GM12878 (cell line): Measurements from ENCODE around the gene NFATC3. TPM values are rescaled to one million over a fixed set of nuclear protein-coding genes. Genes with fewer than 3 reads are reported as not detected.

ENCODE experiments used
- ATAC-seq: fragments of 200-7000 bp; cut with Tn5 transposase; 3 replicates; pipeline ENCODE4 v1.9.1; 2020; ENCODE audit warnings: mild to moderate bottlenecking, moderate library complexity
- BruUV-seq: library from RNA; stranded (reverse); fragments of 400-500 nt; replicated peaks from 2 replicates; lab custom pipeline; 2021; lab: Mats Ljungman, UMichigan
- CTCF ChIA-PET: fragments of 300-600 bp; sonication (Branson Sonifier 250); formaldehyde crosslinking; extraction: SDS; loops from one replicate; lab custom pipeline; 2021; ENCODE audit warnings: inconsistent platforms; lab: Yijun Ruan, JAX
- POLR2A ChIA-PET: fragments of 350-600 bp; formaldehyde crosslinking; extraction: SDS; loops from one replicate; lab custom pipeline; 2021; ENCODE audit warnings: inconsistent platforms; lab: Charles Lee
- RAD21 ChIA-PET: fragments of 300-600 bp; sonication (Branson Sonifier 250); formaldehyde crosslinking; loops from one replicate; lab custom pipeline; 2023; ENCODE audit warnings: antibody characterized with exemption; ENCODE audit not compliant: unreplicated experiment; lab: Charles Lee
- SMC1A ChIA-PET: fragments of 300-600 bp; sonication (Branson Sonifier 250); formaldehyde crosslinking; loops from one replicate; lab custom pipeline; 2023; ENCODE audit not compliant: unreplicated experiment, uncharacterized antibody; lab: Charles Lee
- DNase-seq: peaks from one replicate; pipeline ENCODE4 v3.0.0-alpha.2; 2011; ENCODE audit warnings: low read depth, low spot score
- FAIRE-seq: peaks from 3 replicates; lab custom pipeline; 2011; peaks lifted over from hg19 to GRCh38; lab: Jason Lieb, UNC
- H2AFZ ChIP-seq: 2 replicates; pipeline ENCODE4 v1.6.0; 2011; ENCODE audit warnings: low read depth, low read length, control low read depth; ENCODE audit not compliant: control insufficient read depth
- H3K27ac ChIP-seq: 2 replicates; pipeline ENCODE4 v1.5.1; 2011; ENCODE audit warnings: control low read depth; ENCODE audit not compliant: control insufficient read depth, insufficient read depth
- H3K27me3 ChIP-seq, 2 experiments: replicated peaks in 1 of 2; 2 replicates each; pipeline versions ENCODE4 v1.6.0 to v1.6.1; 2011; ENCODE audit warnings: low read length in 1 of 2; ENCODE audit not compliant: control insufficient read depth in 2 of 2, insufficient read depth in 2 of 2
- H3K36me3 ChIP-seq, 2 experiments: 2 replicates each; pipeline ENCODE4 v1.5.1; 2011; ENCODE audit warnings: low read length in 1 of 2; ENCODE audit not compliant: control insufficient read depth in 2 of 2, insufficient read depth in 2 of 2
- H3K4me1 ChIP-seq: 2 replicates; pipeline ENCODE4 v1.6.1; 2011; ENCODE audit warnings: mild to moderate bottlenecking, low read length, moderate library complexity, mixed read lengths; ENCODE audit not compliant: control insufficient read depth, insufficient read depth
- H3K4me2 ChIP-seq: 2 replicates; pipeline ENCODE4 v1.6.0; 2011; ENCODE audit warnings: control low read depth; ENCODE audit not compliant: control insufficient read depth, insufficient read depth
- H3K4me3 ChIP-seq: fragments of 200-600 bp; sonication (generic); 2 replicates; pipeline ENCODE4 v1.5.1; 2016
- H3K79me2 ChIP-seq: 2 replicates; pipeline ENCODE4 v1.6.0; 2011; ENCODE audit warnings: low read length; ENCODE audit not compliant: control insufficient read depth, insufficient read depth
- H3K9ac ChIP-seq: 2 replicates; pipeline ENCODE4 v1.8.0; 2011; ENCODE audit warnings: low read length, control low read depth, mixed read lengths; ENCODE audit not compliant: control insufficient read depth, insufficient read depth
- H3K9me3 ChIP-seq: replicated peaks from 3 replicates; pipeline ENCODE4 v1.5.1; 2011; ENCODE audit warnings: mild to moderate bottlenecking, low read length; ENCODE audit not compliant: control insufficient read depth, insufficient read depth
- H4K20me1 ChIP-seq: 2 replicates; pipeline ENCODE4 v1.6.0; 2011; ENCODE audit not compliant: control insufficient read depth, insufficient read depth
- BRCA1 ChIP-seq: IDR thresholded peaks from 2 replicates; pipeline ENCODE4 v1.6.1; 2011; ENCODE audit warnings: low read depth, low read length, improper control_type of control experiment
- CBX5 ChIP-seq: sonication (generic); IDR thresholded peaks from 2 replicates; pipeline ENCODE4 v1.6.1; 2016; ENCODE audit warnings: low read depth, moderate library complexity, mild to moderate bottlenecking, inconsistent platforms
- CTCF ChIP-seq, 3 experiments: IDR thresholded peaks in 2 of 3; conservative IDR thresholded peaks in 1 of 3; 2 replicates each; pipeline ENCODE4 v1.5.1; 2011; ENCODE audit warnings: low read depth in 3 of 3, low read length in 3 of 3, mild to moderate bottlenecking in 3 of 3, control low read depth in 2 of 3, moderate library complexity in 2 of 3, inconsistent platforms in 1 of 3, mixed read lengths in 1 of 3; ENCODE audit not compliant: control insufficient read depth in 2 of 3, insufficient read depth in 1 of 3; ENCODE audit errors: extremely low read depth in 1 of 3
- EGR1 ChIP-seq, 2 experiments: IDR thresholded peaks; 1 replicate in 1 of 2; 2 replicates in 1 of 2; pipeline ENCODE4 v1.6.1; 2011 to 2012; ENCODE audit warnings: low read depth in 2 of 2, low read length in 2 of 2, borderline replicate concordance in 1 of 2, mild to moderate bottlenecking in 1 of 2, moderate library complexity in 1 of 2
- KDM1A ChIP-seq: fragments of 200-600 bp; sonication (generic); IDR thresholded peaks from 2 replicates; pipeline ENCODE4 v1.6.1; 2016; ENCODE audit warnings: borderline replicate concordance
- NBN ChIP-seq: fragments of 450-650 bp; IDR thresholded peaks from 2 replicates; pipeline ENCODE4 v1.6.1; 2016
- SMARCA5 ChIP-seq: fragments of 450-650 bp; IDR thresholded peaks from 2 replicates; pipeline ENCODE4 v1.6.1; 2017; ENCODE audit warnings: mild to moderate bottlenecking
- SMC3 ChIP-seq: IDR thresholded peaks from 2 replicates; pipeline ENCODE4 v1.6.1; 2011; ENCODE audit warnings: low read length, improper control_type of control experiment, borderline replicate concordance
- WGBS: methylation state at CpG from one replicate; pipeline ENCODE4 v1.1.6; 2016; ENCODE audit warnings: low lambda C conversion rate; ENCODE audit not compliant: insufficient replicate concordance, insufficient coverage; ENCODE audit errors: missing lambda C conversion rate; 5-methylcytosine and 5-hydroxymethylcytosine counted together
- in situ Hi-C: fragments of 300-500 bp; cut with MboI; formaldehyde crosslinking; loops from 9 replicates; pipeline ENCODE4 v1.14.3; 2018; ENCODE audit warnings: mixed read lengths
- intact Hi-C: fragments of 100-400 bp; cut with micrococcal nuclease; formaldehyde crosslinking; loops from one replicate; pipeline ENCODE4 v1.14.2; 2022; ENCODE audit not compliant: unreplicated experiment
- polyA plus RNA-seq, 11 experiments: library from polyadenylated mRNA; depleted of rRNA in 4 of 11; unstranded in 6 of 11; stranded (reverse) in 5 of 11; fragments of >200 nt; fragmentation: Nextera tagmentation in 4 of 11; fragmentation: Illumina TruSeq in 1 of 11; extraction: Ambion mirVana in 4 of 11; extraction: Trizol in 1 of 11; gene quantifications; 1 replicate in 1 of 11; 2 replicates in 10 of 11; pipeline versions ENCODE4 v1.2.1 to v1.2.3, GENCODE V29; 2011 to 2016; ENCODE audit warnings: inconsistent platforms in 2 of 11, missing spikeins in 2 of 11, low read depth in 1 of 11
- total RNA-seq, 4 experiments: library from RNA; depleted of rRNA in 3 of 4; stranded (reverse); fragments of >200 nt in 3 of 4; fragmentation: Illumina TruSeq in 1 of 4; extraction: Trizol in 1 of 4; gene quantifications; 2 replicates each; pipeline versions ENCODE4 v1.2.1 to v1.2.3, GENCODE V29; 2013 to 2021
- TF ChIP-seq, protein P1 (sequence below): fragments of 450-650 bp; IDR thresholded peaks from 2 replicates; pipeline ENCODE4 v1.6.1; 2016; ENCODE audit warnings: mild to moderate bottlenecking
- TF ChIP-seq, protein P2 (sequence below): fragments of 450-650 bp; formaldehyde crosslinking; IDR thresholded peaks from 2 replicates; pipeline ENCODE4 v1.4.0; 2022; ENCODE audit warnings: mild to moderate bottlenecking, moderate library complexity
- TF ChIP-seq, protein P3 (sequence below): IDR thresholded peaks from 2 replicates; pipeline ENCODE4 v1.6.1; 2012; ENCODE audit warnings: mild to moderate bottlenecking, low read depth, low read length

NFATC3 gene
- total and polyA plus RNA-seq, 10 of the 15 experiments (the other 5 are each of a cell fraction or from before 2014, with no cell fraction given), result 4.2 to 37.6 (median 24.9) TPM

DNA sequence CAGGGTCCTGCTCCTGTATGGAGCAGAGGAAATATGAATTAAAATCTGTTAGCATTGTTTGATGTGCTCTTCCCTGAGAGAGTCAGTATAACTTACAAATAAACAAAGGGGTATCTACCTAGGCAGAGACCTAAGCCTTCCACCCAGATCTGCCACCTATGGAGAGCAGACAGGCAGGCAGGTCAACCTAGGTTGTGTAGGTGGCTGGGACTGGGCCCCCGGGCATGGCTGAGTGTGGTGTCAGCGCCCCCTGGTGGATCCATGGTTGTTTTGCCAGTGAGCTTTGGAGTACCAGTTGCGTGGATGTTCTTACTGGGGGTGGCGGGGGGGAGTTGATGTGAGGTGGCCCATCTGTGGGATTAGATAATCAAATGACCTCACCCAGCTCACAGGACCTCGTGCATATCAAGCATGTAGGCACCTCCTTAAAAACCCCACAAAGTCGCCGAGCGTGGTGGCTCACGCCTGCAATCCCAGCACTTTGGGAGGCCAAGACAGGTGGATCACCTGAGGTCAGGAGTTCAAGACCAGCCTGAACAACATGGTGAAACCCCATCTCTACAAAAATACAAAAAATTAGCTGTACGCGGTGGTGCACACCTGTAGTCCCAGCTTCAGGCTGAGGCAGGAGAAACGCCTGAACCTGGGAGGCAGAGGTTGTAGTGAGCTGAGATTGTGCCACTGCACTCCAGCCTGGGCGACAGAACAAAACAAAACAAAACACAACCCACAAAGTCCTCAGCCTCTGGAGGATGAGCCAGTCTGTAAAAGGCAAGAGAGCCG lies 44.5 kb upstream of the NFATC3 start:
- Histone ChIP-seq H3K36me3 (peaks cover 0 to 1% of the 10 kb centered on the region in 2 experiments; a peak in 2 of 4 replicates), H3K27me3 (no peaks in the 10 kb centered on the region), H3K4me1 (peaks cover 17% of the 10 kb centered on the region), H4K20me1 (no peaks in the 10 kb centered on the region), H3K4me3 (no peak overlapping the region), H3K4me2 (no peak overlapping the region), H3K27ac (peak overlapping the region; percentile 4; the same call in 1 of the 2 replicates), H3K9me3 (no peaks in the 10 kb centered on the region), H3K9ac (no peak overlapping the region), H2AFZ (no peak overlapping the region), H3K79me2 (no peaks in the 10 kb centered on the region; the same call in 1 of the 2 replicates)
- FAIRE-seq, result peak; percentile 18
- POLR2A ChIA-PET, result interaction anchor here (0.5 kb wide), 1 partner anchor 549 kb away, joined by 3 read pairs; no protein-coding TSS in a partner anchor
- TSS peak; percentile 41 for BruUV-seq
- WGBS, result 56% methylated on average over 14 of the region's 14 CpGs
- SMC1A ChIA-PET, result interaction anchor here (0.6 to 2.1 kb wide), 22 partner anchors 17 to 243 kb away, joined by 3 to 12 read pairs (median 4); partner anchors contain the start of genes NRN1L and PSMB10
- RAD21 ChIA-PET, result interaction anchor here (0.6 to 1.6 kb wide), 20 partner anchors 18 to 520 kb away, joined by 3 to 14 read pairs (median 3); partner anchors contain the start of genes DDX28, DPEP2, DUS2 and GFOD2
- CTCF ChIA-PET, result interaction anchor here (0.5 to 3.0 kb wide), 59 partner anchors 10 to 1722 kb away, joined by 3 to 27 read pairs (median 5); partner anchors contain the start of genes DDX28, DPEP2NB, DUS2 and LCAT
- DNase-seq, result peak; percentile 47
- intact Hi-C loops (loop anchor here (1.0 to 5.0 kb wide), 6 partner anchors 47 to 224 kb away; partner anchors contain the start of genes PSMB10 and SLC12A4), in situ Hi-C loops (loop anchor here (5.0 kb wide), 2 partner anchors 163 to 223 kb away; no protein-coding TSS in a partner anchor)
- ATAC-seq, result peak; percentile 97
- TF ChIP-seq, protein P1, sequence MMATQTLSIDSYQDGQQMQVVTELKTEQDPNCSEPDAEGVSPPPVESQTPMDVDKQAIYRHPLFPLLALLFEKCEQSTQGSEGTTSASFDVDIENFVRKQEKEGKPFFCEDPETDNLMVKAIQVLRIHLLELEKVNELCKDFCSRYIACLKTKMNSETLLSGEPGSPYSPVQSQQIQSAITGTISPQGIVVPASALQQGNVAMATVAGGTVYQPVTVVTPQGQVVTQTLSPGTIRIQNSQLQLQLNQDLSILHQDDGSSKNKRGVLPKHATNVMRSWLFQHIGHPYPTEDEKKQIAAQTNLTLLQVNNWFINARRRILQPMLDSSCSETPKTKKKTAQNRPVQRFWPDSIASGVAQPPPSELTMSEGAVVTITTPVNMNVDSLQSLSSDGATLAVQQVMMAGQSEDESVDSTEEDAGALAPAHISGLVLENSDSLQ, result 0 out of 2 replicates have a peak, but pooled peaks have one; percentile 19
- TF ChIP-seq BRCA1 (no peak), EGR1 (IDR thresholded peaks at IDR 0.05; ENCODE audit: borderline replicate concordance in 1 of 2, low read depth in 2 of 2, low read length in 2 of 2) (peak in 1 of 2 experiments; percentile 39; a peak in 1 of 3 replicates), KDM1A (no peak), SMC3 (peak; percentile 96), NBN (no peak; the same call in 1 of the 2 replicates), CTCF (IDR thresholded peaks at IDR 0.05 in 2 of 3, conservative IDR thresholded peaks at IDR 0.05 in 1 of 3; ENCODE audit: control insufficient read depth in 2 of 3, extremely low read depth in 1 of 3, insufficient read depth in 1 of 3, low read depth in 3 of 3, low read length in 3 of 3) (peak; percentile 87 to 96 (median 93)), SMARCA5 (peak; percentile 65; the same call in 1 of the 2 replicates), CBX5 (no peak)
- TF ChIP-seq, protein P2, sequence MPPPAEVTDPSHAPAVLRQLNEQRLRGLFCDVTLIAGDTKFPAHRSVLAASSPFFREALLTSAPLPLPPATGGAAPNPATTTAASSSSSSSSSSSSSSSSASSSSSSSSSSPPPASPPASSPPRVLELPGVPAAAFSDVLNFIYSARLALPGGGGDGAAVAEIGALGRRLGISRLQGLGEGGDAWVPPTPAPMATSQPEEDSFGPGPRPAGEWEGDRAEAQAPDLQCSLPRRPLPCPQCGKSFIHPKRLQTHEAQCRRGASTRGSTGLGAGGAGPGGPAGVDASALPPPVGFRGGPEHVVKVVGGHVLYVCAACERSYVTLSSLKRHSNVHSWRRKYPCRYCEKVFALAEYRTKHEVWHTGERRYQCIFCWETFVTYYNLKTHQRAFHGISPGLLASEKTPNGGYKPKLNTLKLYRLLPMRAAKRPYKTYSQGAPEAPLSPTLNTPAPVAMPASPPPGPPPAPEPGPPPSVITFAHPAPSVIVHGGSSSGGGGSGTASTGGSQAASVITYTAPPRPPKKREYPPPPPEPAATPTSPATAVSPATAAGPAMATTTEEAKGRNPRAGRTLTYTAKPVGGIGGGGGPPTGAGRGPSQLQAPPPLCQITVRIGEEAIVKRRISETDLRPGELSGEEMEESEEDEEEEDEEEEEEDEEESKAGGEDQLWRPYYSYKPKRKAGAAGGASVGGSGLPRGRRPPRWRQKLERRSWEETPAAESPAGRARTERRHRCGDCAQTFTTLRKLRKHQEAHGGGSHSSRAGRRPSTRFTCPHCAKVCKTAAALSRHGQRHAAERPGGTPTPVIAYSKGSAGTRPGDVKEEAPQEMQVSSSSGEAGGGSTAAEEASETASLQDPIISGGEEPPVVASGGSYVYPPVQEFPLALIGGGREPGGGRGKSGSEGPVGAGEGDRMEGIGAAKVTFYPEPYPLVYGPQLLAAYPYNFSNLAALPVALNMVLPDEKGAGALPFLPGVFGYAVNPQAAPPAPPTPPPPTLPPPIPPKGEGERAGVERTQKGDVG (CRISPR knock-in tag), result no peak
- TF ChIP-seq, protein P3, sequence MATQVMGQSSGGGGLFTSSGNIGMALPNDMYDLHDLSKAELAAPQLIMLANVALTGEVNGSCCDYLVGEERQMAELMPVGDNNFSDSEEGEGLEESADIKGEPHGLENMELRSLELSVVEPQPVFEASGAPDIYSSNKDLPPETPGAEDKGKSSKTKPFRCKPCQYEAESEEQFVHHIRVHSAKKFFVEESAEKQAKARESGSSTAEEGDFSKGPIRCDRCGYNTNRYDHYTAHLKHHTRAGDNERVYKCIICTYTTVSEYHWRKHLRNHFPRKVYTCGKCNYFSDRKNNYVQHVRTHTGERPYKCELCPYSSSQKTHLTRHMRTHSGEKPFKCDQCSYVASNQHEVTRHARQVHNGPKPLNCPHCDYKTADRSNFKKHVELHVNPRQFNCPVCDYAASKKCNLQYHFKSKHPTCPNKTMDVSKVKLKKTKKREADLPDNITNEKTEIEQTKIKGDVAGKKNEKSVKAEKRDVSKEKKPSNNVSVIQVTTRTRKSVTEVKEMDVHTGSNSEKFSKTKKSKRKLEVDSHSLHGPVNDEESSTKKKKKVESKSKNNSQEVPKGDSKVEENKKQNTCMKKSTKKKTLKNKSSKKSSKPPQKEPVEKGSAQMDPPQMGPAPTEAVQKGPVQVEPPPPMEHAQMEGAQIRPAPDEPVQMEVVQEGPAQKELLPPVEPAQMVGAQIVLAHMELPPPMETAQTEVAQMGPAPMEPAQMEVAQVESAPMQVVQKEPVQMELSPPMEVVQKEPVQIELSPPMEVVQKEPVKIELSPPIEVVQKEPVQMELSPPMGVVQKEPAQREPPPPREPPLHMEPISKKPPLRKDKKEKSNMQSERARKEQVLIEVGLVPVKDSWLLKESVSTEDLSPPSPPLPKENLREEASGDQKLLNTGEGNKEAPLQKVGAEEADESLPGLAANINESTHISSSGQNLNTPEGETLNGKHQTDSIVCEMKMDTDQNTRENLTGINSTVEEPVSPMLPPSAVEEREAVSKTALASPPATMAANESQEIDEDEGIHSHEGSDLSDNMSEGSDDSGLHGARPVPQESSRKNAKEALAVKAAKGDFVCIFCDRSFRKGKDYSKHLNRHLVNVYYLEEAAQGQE, result no peak
